Measurements from ENCODE around the gene DYNLL1.

DYNLL1 gene

GRCh38 chr12:120468325-120468820 lies 27.5 kb upstream of the DYNLL1 start:
- Mint-ChIP-seq H3K4me3 (peak overlapping the region; percentile 97), H3K4me1 (ENCODE audit: low read depth) (peaks cover 20% of the 10 kb centered on the region), H3K36me3 (ENCODE audit: low read depth) (peaks cover 39% of the 10 kb centered on the region)

GRCh38 chr12:120468821-120469449 lies 27.0 kb upstream of the DYNLL1 start:
- H3K4me3 Mint-ChIP-seq: peak overlapping the region; percentile 97

More at GRCh38 chr12:120468325-120468820, 27.5 kb upstream of the DYNLL1 start:
- peak; percentile 30 for DNase-seq (ENCODE audit: low spot score)
- Mint-ChIP-seq H3K27ac (peak overlapping the region; percentile 79), H3K27me3 (ENCODE audit: low read depth) (no peaks in the 10 kb centered on the region), H3K9me3 (no peaks in the 10 kb centered on the region)

GRCh38 chr12:120469450-120470149 lies 26.3 kb upstream of the DYNLL1 start, which contains the start of gene SRSF9:
Gene SRSF9, minus strand, starts transcription at chr12:120469748. Its CDS starts 139 bp downstream, at chr12:120469609.
- peaks cover 22% of the 10 kb centered on the region for H3K4me1 Mint-ChIP-seq (ENCODE audit: low read depth)
- H3K27me3 Mint-ChIP-seq (ENCODE audit: low read depth): no peaks in the 10 kb centered on the region
- peak; percentile 98 for DNase-seq (ENCODE audit: low spot score)
- peak within 1 kb of the TSS; percentile 97 for H3K4me3 Mint-ChIP-seq
- H3K36me3 Mint-ChIP-seq (ENCODE audit: low read depth): peaks cover 27% of the 10 kb centered on the region
- peak within 1 kb of the TSS; percentile 81 for H3K27ac Mint-ChIP-seq
- no peaks in the 10 kb centered on the region for H3K9me3 Mint-ChIP-seq

More at GRCh38 chr12:120468821-120469449, 27.0 kb upstream of the DYNLL1 start:
- DNase-seq (ENCODE audit: low spot score): peak; percentile 12
- H3K27me3 Mint-ChIP-seq (ENCODE audit: low read depth): no peaks in the 10 kb centered on the region
- peaks cover 22% of the 10 kb centered on the region for H3K4me1 Mint-ChIP-seq (ENCODE audit: low read depth)
- peak overlapping the region; percentile 81 for H3K27ac Mint-ChIP-seq
- no peaks in the 10 kb centered on the region for H3K9me3 Mint-ChIP-seq
- H3K36me3 Mint-ChIP-seq (ENCODE audit: low read depth): peaks cover 33% of the 10 kb centered on the region

- DNase-seq (ENCODE audit: low spot score): no peak
- Mint-ChIP-seq H3K27ac (peak overlapping the region; percentile 78), H3K9me3 (no peaks in the 10 kb centered on the region), H3K36me3 (ENCODE audit: low read depth) (peaks cover 24% of the 10 kb centered on the region), H3K4me1 (ENCODE audit: low read depth) (peaks cover 25% of the 10 kb centered on the region), H3K27me3 (ENCODE audit: low read depth) (no peaks in the 10 kb centered on the region), H3K4me3 (peak overlapping the region; percentile 97)
Observed at GRCh38 chr12:120470150-120470784, 25.6 kb upstream of the DYNLL1 start.

GRCh38 chr12:120472521-120472920 lies 23.4 kb upstream of the DYNLL1 start:
- no peak for DNase-seq (ENCODE audit: low spot score)
- Mint-ChIP-seq H3K36me3 (ENCODE audit: low read depth) (peaks cover 11% of the 10 kb centered on the region), H3K27me3 (ENCODE audit: low read depth) (peaks cover 3% of the 10 kb centered on the region), H3K4me1 (ENCODE audit: low read depth) (peaks cover 17% of the 10 kb centered on the region), H3K4me3 (no peak overlapping the region), H3K9me3 (no peaks in the 10 kb centered on the region), H3K27ac (no peak overlapping the region)

GRCh38 chr12:120473807-120474615 lies 21.9 kb upstream of the DYNLL1 start:
- Mint-ChIP-seq H3K4me3 (no peak overlapping the region), H3K27me3 (ENCODE audit: low read depth) (peaks cover 3% of the 10 kb centered on the region), H3K36me3 (ENCODE audit: low read depth) (peaks cover 2% of the 10 kb centered on the region), H3K27ac (no peak overlapping the region), H3K4me1 (ENCODE audit: low read depth) (peaks cover 12% of the 10 kb centered on the region), H3K9me3 (no peaks in the 10 kb centered on the region)
- DNase-seq (ENCODE audit: low spot score): no peak

GRCh38 chr12:120474616-120474960 lies 21.3 kb upstream of the DYNLL1 start:
- Mint-ChIP-seq H3K4me1 (ENCODE audit: low read depth) (peaks cover 14% of the 10 kb centered on the region), H3K36me3 (ENCODE audit: low read depth) (peaks cover 2% of the 10 kb centered on the region), H3K27me3 (ENCODE audit: low read depth) (peaks cover 3% of the 10 kb centered on the region), H3K4me3 (no peak overlapping the region), H3K27ac (no peak overlapping the region), H3K9me3 (no peaks in the 10 kb centered on the region)
- no peak for DNase-seq (ENCODE audit: low spot score)

- Mint-ChIP-seq H3K36me3 (ENCODE audit: low read depth) (no peaks in the 10 kb centered on the region), H3K27me3 (ENCODE audit: low read depth) (peaks cover 3% of the 10 kb centered on the region), H3K4me1 (ENCODE audit: low read depth) (peaks cover 20% of the 10 kb centered on the region), H3K9me3 (no peaks in the 10 kb centered on the region), H3K27ac (no peak overlapping the region), H3K4me3 (no peak overlapping the region)
- DNase-seq (ENCODE audit: low spot score): no peak
Observed at GRCh38 chr12:120475643-120476042, 20.3 kb upstream of the DYNLL1 start.

GRCh38 chr12:120479458-120479857 lies 16.5 kb upstream of the DYNLL1 start:
- H3K27me3 Mint-ChIP-seq (ENCODE audit: low read depth): peaks cover 3% of the 10 kb centered on the region
- no peaks in the 10 kb centered on the region for H3K9me3 Mint-ChIP-seq
- no peaks in the 10 kb centered on the region for H3K36me3 Mint-ChIP-seq (ENCODE audit: low read depth)
- no peak for DNase-seq (ENCODE audit: low spot score)
- H3K4me1 Mint-ChIP-seq (ENCODE audit: low read depth): peaks cover 15% of the 10 kb centered on the region
- H3K27ac Mint-ChIP-seq: no peak overlapping the region
- H3K4me3 Mint-ChIP-seq: no peak overlapping the region

- Mint-ChIP-seq H3K27ac (no peak overlapping the region), H3K4me3 (no peak overlapping the region), H3K9me3 (no peaks in the 10 kb centered on the region), H3K36me3 (ENCODE audit: low read depth) (no peaks in the 10 kb centered on the region), H3K4me1 (ENCODE audit: low read depth) (peaks cover 12% of the 10 kb centered on the region), H3K27me3 (ENCODE audit: low read depth) (peaks cover 3% of the 10 kb centered on the region)
- DNase-seq (ENCODE audit: low spot score): no peak
Observed at GRCh38 chr12:120480211-120480610, 15.7 kb upstream of the DYNLL1 start.

- H3K4me1 Mint-ChIP-seq (ENCODE audit: low read depth): peaks cover 12% of the 10 kb centered on the region
- no peak overlapping the region for H3K4me3 Mint-ChIP-seq
- H3K36me3 Mint-ChIP-seq (ENCODE audit: low read depth): no peaks in the 10 kb centered on the region
- no peaks in the 10 kb centered on the region for H3K9me3 Mint-ChIP-seq
- no peak overlapping the region for H3K27ac Mint-ChIP-seq
- no peak for DNase-seq (ENCODE audit: low spot score)
- no peaks in the 10 kb centered on the region for H3K27me3 Mint-ChIP-seq (ENCODE audit: low read depth)
Observed at GRCh38 chr12:120481022-120481767, 14.7 kb upstream of the DYNLL1 start.

GRCh38 chr12:120483621-120484020 lies 12.3 kb upstream of the DYNLL1 start:
- Mint-ChIP-seq H3K4me3 (no peak overlapping the region), H3K9me3 (no peaks in the 10 kb centered on the region), H3K4me1 (ENCODE audit: low read depth) (peaks cover 12% of the 10 kb centered on the region), H3K27ac (no peak overlapping the region), H3K36me3 (ENCODE audit: low read depth) (no peaks in the 10 kb centered on the region), H3K27me3 (ENCODE audit: low read depth) (no peaks in the 10 kb centered on the region)
- no peak for DNase-seq (ENCODE audit: low spot score)
